Ovary (tissue), 3 donors: ENCODE results near the gene CEP162.

Experiments
- CTCF ChIP-seq, 3 donors: fragments of 450-650 bp in 2 of 3; fragments of 200-600 bp in 1 of 3; IDR thresholded peaks; one replicate each; pipeline versions ENCODE4 v1.5.1 to v1.8.0; 2016 to 2022; ENCODE audit warnings: antibody characterized with exemption in 3 of 3, mild to moderate bottlenecking in 1 of 3
- EP300 ChIP-seq: sonication (generic); formaldehyde crosslinking; IDR thresholded peaks from one replicate; pipeline ENCODE4 v1.6.1; 2017; ENCODE audit warnings: antibody characterized with exemption
- POLR2A ChIP-seq: fragments of 450-650 bp; IDR thresholded peaks from one replicate; pipeline ENCODE4 v1.6.1; 2017; ENCODE audit warnings: antibody characterized with exemption, mild to moderate bottlenecking, moderate library complexity
- donor health status: DM: no; HTN: no; CAD: no.

GRCh38 chr6:84193114-84193708 lies 34.2 kb downstream of the CEP162 start:
- no peak for TF ChIP-seq EP300
- no peak for TF ChIP-seq CTCF (IDR thresholded peaks at IDR 0.05)
- no peak for TF ChIP-seq POLR2A
